CD4-positive, alpha-beta T cell treated with Interleukin-15 for 1 hour (primary cell): ENCODE results near the gene CITED4.

ENCODE experiments used
- DNase-seq: peaks from one replicate; pipeline ENCODE4 v3.0.0-alpha.2; 2020

CITED4 gene

DNA sequence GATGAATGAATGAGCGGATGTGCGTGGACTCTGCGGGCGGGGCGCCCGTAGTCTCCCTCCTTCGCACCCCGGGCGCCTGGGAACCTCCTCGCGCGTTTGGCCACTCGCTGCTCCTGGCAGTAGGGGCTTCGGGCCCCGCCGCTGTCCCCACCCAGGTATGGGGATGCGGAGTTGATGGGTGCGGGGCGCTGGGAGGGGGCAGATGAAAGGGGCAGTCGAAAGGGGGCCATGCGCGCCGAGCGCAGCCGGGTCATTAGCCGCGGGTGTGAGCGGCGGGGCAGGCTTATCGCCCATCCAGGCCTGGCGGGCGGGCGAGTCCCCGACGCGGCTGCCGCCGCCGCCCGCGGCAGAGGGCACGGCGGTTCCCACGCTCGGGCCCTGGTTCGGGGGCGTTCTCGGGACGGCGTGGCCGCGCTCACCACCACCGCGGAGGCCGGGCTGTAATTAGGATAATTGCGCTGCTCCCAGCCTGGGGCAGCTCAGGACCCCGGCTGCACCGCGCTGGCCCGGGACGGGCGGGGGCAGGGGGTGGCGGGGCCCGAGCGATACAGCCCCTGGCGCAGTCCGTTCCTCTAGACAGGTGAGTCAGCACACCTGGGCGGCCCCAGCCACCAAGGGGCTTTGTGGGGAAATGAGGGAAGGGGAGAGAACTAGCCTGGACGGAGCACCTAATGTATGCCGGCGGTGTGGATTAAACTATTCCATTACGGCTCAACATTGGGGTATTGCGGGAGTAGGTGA lies 22.1 kb upstream of the CITED4 start:
- DNase-seq, result no peak

DNA sequence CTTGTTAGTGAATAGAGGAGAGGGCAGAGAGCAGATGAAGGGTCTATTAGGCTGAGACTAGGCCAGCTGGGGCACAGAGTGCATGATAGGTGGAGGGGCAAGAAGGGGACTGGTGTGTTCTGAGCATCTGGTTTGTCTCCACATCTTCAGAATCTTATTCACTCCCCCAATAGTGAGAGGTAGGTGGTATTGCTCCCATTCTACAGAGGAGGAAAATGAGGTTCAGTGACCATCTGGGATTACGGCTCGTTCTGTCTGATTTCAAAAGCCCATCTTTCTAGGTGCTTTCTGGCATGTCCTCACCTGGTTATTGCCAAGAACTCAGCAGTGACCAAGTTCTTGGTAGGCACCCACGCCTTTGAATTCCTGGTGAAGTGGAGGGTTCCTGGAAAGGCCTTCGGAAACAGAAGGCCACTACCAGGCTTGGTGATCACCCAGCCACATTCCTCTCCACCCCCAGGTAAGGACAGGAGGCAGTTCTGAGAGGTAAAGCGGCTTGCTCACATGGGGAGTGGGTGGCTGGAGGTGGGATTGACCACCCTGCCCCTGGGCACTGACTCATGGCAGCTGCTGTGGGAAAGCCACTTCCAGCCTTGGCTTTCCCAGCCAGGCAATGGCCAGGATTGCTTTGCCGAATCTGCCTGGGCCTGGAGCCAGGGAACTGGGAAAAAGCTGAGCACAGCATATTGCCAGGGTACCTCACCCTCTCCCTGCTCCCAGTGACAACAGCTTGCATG lies 18.8 kb upstream of the CITED4 start:
- no peak for DNase-seq

DNA sequence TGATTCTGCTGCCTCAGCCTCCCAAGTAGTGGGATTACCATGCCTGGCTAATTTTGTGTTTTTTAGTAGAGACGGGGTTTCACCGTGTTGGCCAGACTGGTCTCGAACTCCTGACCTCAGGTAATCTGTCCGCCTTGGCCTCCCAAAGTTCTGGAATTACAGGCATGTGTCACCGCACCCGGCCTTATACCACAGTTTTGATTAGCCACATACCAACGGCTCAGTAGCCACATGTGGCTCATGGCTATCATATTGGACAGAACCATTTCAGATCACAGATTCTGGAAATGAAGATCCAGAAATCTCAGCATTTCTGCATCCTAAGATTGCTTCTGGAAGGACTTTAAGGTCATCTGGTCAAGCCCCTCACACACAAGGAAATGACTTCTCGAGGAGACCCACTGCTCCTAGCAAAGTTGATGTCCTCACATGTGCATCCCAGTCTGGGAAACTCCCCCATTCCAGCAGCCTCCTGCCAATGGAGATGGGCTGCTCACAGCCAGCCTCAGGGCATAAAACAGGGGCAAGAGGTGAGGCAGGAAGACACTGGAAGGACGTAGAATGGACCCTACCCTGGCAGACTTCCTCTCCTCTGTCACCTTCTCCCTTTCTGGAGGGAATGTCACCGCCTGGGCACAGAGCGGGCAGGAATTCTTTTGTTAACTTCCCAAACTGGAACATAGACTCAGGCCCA lies 17.5 kb upstream of the CITED4 start:
- DNase-seq, result no peak

DNA sequence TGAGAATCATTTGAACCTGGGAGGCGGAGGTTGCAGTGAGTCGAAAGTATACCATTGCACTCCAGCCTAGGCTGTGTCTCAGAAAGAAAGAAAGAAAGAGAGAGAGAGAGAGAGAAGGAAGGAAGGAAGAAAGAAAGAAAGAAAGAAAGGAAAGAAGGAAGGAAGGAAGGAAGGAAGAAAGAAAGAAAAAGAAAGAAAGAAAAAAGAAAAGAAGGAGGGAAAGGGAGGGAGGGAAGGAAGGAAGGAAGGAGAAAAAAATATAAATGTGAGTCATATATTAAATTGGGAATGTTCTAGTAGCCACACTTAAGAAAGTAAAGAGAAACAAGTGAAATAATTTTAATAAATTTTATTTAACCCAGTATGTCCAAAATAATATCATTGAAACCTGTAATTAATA lies 16.7 kb upstream of the CITED4 start:
- DNase-seq, result no peak

DNA sequence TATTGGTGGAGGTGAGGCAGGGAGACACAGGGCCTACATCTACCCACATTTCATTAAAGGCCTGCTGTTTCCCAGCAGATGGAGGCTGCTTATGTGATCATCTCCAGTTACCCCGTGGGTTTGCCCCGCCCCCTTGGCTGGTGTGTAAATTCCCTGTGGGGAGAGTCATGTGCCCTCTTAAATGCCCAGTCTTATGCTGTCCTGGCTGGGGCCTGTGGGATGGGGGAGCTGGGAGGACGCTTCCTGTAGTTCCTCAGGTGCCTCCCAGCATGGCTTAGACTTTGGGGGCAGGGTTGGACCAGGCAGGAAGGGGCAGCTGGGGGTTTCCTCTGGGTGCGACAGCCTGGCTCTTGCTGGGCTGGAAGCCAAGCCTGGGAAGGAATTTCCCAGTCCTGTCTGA lies 15.5 kb upstream of the CITED4 start:
- peak; percentile 36 for DNase-seq

DNA sequence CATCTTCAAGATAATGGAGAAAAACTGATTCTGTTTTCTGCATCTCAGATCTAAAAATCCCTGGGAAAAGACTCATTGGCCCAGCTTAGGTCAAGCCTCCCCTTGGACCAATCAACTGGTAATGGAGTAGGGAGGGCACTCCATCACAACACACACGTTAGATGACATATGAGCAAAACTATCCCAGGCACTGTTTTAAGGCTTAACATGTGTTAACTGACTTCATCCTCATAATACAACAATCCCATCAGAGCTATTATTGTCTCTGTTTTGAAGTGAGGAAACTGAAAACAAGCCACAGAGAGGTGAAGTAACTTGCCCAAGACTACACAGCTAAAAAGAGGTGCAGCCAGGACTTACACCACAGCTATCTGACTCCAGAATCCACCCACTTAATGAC lies 14.7 kb upstream of the CITED4 start:
- no peak for DNase-seq

DNA sequence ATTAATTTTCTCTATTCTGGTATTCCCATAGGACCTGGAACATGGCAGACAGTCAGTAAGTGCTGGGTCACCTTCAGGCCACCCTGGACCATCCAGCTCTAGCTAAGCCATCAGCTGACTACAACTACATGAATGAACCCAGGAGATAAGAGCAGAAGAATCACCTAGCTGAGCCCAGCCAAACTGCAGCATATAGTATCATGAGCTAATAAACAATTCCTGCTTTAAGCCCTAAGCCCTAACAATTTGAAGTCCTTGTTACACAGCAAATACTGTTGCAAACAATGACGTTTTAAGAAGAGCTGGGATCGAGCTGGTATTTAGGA lies 14.2 kb upstream of the CITED4 start:
- no peak for DNase-seq

DNA sequence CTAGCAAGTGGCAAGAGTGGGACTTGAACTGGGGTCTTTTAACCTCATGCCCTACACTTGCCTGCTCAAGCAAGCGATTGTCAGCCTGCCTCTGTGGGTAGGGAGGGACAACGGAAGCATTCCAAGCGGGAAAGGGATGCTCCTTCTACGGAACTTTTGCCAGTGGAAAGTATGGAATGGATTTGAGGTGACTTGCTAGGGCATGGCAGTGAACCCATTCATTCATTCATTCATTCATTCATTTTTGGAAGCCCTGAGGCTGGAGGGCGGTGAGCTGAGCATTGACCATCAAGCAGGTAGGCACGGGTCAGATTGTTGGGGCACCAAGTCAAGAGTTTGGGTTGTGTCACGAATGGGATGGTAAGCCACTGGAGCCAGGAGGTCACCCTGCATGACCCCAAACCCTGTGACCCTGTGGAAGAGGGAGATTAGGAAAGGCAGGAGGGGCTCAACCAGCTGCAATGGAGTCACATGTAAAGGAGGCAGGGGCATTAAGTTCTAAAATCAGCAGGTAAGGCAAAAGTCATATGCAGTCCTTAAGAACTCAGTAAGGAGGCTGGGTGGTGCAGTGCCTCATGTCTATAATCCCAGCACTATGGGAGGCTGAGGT lies 11.8 kb upstream of the CITED4 start:
- DNase-seq, result no peak

DNA sequence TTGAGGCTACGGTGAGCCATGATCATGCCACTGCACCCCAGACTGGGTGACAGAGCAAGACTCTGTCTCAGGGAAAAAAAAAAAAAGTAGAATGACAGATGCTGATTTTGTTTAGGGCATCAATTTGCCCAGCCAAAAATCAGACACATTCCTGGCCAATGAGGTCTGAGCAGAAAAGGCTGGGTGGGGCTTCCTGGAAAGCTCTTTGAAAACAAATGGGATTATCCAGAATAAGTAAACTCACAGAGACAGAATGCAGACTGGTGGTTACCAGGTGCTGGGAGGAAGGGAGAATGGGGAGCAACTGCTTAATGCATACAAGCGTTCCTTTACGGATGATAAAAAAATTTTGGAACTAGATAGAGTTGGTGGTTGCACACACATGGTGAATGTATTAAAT lies 10.1 kb upstream of the CITED4 start:
- no peak for DNase-seq

DNA sequence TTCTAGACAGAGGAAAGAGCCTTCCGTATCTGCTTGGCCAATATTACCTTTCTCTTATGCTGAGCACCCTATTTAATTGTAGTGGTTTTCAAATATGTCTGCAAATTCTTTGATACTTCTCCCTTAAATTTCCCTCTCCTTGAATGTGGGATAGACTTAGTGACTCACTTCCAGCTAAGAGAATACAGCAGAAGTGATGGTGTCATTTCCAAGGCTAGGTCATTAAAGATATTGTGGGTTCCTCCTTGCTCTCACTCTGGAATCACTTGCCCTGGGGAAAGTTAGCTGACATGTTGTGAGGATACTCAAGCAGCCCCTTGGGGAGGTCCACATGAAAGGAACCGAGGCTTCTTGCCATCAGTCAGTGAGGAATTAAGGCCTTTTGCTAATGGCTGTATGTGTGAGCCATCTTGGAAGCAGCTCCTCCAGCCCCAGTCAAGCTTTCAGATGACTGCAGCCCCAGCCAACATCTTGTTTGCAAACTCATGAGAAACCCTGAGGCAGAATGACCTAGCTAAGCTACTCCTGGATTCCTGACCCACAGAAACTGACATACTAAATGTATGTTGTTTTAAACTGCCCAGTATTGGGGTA lies 8.1 kb upstream of the CITED4 start:
- DNase-seq, result no peak

DNA sequence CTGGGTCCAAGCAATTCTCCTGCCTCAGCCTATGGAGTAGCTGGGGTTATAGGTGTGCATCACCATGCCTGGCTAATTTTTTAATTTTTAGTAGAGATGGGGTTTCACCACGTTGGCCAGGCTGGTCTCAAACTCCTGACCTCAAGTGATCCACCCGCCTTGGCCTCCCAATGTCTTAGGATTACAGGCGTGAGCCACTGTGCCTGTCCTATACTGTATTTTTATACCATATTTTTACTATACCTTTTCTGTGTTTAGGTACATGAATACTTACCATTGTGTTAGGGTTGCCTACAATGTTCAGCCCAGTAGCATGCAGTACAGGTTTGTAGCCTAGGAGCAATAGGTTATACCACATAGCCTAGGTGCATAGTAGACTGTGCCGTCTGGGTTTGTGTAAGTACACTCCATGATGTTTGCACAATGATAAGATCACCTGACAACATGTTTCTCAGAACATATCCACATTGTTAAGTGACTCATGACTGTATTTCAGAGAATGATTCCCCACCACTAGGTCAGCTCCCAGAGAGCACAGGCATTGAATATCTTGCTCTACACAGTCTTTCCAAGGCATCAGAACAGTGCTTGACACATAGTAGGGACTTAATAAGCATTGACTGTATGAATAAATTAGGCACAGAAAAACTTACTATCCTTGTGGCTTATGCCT lies 6.0 kb upstream of the CITED4 start:
- DNase-seq, result no peak

DNA sequence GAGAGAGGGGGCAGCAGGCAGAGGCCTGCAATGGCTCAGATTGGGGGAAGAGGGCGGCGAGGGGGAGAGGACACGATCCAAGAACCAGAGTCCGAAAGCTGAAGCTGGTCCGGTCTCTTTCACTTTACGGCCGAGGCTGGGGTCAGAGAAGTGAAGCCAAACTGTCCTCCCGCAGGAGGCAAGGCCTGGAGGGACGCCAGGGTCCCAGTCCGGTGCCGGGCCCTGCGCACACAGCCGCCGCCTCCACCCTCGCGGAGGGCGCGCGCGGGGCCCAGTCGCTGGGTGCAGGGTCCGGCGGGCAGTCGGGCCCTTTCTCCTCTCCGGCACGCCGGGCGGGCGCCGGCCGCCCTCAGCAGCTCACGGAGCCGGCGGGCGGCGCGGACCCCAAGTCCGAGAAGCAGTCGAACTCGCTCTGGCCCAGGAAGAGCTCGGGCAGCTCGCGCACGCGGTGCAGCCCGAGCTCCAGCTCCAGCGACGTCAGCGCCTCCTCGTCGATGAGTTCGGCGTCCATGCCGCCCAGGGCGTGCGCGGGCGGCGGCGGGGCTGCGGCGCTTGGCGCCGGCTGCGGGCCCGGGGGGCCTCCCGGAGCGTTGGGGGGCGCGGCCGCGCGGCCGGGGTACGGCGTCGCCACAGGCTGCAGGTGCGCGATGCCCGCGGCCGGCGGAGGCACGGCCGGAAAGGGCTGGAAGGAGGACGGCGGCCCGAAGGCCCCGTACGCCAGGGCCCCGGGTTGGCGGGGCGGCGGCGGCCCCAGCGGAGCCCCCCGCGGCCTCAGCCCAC lies 749 bp downstream of the CITED4 start:
- DNase-seq, result peak; percentile 22

DNA sequence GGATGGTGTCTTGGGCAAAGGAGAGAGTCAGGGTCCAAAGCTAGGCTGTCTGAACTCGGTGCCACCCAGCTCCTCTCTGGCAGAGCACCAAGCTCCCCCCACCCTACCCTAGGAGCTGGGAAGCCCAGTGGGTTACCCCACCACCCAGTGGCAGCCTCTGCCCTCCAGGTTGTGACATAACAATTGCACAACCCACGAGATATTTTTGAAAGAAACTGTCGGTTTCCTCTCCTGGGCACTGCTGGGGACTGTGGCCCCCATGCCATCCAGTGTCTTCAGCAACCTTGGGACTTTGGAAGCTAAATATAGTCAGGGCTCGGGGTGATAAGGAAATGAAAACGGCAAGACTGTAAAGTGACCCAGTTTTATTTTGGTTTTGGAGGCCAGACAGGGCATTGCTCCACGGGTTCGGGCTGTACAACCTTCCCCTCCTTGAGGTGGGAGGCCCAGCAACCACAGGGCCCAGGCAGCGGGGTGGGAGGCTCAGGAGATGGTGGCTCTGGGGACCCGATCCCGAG lies 1.4 kb downstream of the CITED4 start:
- DNase-seq, result peak; percentile 46

DNA sequence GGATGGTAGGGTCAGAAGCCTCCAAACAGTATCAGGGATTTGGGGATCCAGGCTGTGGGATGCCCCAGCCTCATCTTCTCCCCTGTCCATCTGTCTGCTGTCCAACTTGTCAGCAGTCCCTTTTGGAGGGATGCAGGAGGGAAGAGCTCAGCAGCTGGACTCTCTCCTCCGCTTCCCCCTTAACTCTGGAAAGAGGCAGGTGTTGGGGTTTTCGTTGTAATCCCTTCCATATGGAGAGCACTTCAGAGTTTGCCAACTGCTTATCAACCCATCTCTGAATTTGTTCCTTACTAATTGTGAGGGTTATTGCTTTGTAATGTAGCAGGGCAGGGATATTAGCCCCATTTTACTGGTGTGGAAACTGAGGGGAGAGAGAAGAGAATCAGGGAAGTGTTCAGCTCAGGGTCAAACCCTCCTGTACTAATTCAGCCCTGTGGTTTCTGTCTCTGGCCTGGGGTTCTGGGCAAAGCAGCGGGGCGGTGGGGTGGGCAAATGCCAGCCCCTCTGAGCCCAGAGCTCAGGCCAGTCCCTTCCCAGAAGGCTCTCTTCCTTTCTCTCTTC lies 3.2 kb downstream of the CITED4 start:
- DNase-seq, result no peak

DNA sequence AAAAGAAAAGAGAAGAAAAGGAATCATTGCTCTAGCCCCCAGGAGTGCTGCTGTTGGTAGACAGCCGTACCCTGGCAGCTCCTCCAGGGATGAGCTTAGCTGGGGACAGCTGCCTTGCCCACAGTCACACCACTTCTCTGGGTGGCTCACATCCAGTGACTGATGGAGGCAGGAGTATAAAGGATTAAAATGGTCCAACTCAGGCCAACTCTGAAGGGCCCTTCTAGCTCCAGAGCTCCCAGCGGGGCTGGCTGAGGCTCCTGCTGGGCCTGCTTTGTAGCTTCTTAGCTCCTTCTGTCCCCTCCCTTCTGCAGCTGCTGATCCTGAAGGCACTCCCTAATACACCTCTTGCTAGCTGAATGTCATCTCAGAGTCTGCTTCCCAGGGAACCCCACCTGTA lies 4.4 kb downstream of the CITED4 start:
- DNase-seq, result no peak

DNA sequence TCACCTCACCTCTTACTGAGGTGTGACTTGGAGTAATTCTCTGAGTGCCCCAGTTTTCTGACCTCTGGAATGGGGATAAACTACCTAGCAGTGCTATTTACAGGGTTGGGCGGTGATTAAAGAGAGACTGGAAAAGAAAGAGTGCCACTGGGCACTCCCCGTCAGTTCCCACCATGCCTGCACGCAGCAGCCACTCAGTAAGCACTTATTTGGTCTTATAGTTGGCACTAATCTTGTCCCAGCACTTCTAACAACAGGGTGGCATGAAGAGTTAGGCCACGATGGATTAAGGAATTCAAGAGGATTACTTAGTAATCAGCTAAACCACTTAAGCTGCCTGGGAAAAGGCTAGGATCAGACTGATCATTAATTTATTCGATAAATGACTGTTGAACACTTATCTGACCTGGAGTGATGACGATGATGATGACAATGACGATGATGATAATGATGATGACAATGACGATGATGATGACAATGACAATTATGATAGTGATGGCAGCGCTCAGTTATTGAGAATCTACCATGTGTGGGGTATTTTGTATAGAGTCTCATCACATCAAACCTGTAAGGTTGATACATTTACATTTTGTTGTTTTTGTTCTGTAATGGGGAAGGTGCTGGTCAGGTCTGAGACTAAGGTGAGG lies 5.4 kb downstream of the CITED4 start:
- DNase-seq, result no peak

DNA sequence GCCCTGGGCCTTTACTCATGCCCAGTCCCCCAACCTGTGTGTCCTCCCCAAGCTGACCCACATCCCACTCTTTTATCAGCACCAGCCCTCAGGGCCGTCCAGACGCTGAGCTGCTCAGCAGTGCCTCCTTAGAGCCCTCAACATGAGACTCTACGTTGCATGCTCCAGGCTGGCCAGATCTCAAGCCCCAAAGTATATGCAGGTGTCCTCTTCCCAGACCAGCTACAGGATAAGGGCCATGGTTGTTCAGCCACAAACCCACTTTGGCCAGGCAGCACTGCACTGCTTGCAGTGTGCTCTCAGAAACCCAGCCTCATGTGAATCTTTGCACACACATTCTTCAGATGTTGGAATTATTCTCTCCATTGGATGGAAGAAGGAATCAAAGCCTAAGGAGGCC lies 6.0 kb downstream of the CITED4 start:
- DNase-seq, result no peak

DNA sequence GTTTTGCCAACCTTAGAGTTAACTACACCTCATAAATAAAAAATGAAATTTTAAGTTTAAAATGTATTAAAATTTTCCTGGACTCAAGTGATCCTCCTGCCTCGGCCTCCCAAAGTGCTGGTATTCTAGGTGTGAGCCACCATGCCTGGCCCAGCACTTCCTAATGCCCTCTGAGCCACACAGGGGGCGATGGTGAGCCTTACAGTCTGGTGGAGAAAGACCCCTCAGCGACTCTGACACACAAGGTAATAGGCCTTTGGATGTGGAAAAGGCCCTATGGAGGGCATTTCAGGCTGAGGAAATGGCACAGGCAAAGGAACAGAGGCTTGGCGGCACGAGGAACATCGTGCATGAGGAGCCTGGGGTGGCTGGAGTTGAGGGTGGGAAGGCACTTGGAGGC lies 6.7 kb downstream of the CITED4 start:
- DNase-seq, result no peak

DNA sequence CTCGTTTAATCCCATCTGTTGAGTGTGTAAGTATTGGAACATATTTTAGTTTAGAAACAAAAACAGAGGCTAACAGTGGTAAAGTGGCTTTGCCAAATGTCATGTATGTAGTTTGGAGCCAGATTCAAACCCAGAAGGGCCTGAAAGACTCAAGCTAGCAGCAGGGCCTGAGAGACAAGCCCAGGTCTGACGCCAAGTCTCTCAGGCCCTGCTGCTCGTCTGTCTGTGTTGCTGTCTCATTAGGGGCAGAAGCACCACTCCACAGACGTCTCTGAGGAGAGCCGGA lies 8.3 kb downstream of the CITED4 start:
- no peak for DNase-seq

DNA sequence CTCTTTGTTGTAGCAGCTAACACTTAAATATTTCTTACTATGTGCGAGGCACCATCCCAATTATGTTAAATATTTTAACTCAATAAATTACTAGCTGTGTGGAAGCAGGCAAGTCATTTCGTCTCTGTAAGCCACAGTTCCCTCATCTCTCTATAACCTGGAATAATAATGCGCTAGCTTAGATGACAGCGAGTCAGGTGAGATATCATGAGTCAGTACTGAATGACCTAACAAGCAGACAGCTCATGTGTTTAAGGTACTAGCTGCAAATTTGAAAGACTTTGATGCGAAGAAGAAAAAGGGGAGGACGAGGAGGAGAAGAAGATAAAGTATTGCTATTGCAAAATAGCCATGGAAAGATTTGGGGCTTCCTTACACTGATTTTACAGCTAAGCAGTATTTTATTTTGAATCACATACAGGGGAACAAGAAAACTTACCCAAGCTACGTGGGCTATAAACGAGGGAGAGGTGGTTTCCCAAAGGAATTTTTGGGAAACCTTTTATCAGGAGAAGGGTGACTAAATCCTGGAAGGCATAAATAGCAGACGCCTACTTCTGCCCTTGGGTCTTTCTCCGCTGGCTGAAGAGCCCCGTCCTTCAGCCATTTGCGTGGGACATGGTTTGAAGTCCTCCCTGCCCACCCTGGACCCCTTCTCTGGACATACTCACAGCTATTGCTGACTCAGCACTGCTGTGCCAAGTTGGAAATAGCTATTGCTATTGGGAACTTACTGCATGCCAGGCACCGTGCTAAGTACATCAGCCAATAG lies 8.9 kb downstream of the CITED4 start:
- DNase-seq, result no peak
